ENCODE results near the gene LEPR.
A peak's percentile ranks its signal among the peaks of the same experiment; 100 is the strongest.

The LEPR gene

GRCh38 chr1:65393347-65393746 lies 27.1 kb upstream of the LEPR start:
- DNase-seq = no peak
- no peaks in the 10 kb centered on the region for H3K9me2 ChIP-seq (replicated peaks; ENCODE audit: insufficient read depth, low read length)
- H2AFZ ChIP-seq (ENCODE audit: low read length) = no peak overlapping the region
- no peak overlapping the region for H3K9ac ChIP-seq (ENCODE audit: low read length)
- no peak overlapping the region for H3K4me3 ChIP-seq (ENCODE audit: low read length)
- no peaks in the 10 kb centered on the region for H3K9me3 ChIP-seq (replicated peaks; ENCODE audit: insufficient read depth, low read length)
- no peaks in the 10 kb centered on the region for H3K36me3 ChIP-seq (replicated peaks; ENCODE audit: insufficient read depth, low read length)
- TF ChIP-seq, protein P1, sequence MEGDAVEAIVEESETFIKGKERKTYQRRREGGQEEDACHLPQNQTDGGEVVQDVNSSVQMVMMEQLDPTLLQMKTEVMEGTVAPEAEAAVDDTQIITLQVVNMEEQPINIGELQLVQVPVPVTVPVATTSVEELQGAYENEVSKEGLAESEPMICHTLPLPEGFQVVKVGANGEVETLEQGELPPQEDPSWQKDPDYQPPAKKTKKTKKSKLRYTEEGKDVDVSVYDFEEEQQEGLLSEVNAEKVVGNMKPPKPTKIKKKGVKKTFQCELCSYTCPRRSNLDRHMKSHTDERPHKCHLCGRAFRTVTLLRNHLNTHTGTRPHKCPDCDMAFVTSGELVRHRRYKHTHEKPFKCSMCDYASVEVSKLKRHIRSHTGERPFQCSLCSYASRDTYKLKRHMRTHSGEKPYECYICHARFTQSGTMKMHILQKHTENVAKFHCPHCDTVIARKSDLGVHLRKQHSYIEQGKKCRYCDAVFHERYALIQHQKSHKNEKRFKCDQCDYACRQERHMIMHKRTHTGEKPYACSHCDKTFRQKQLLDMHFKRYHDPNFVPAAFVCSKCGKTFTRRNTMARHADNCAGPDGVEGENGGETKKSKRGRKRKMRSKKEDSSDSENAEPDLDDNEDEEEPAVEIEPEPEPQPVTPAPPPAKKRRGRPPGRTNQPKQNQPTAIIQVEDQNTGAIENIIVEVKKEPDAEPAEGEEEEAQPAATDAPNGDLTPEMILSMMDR (IDR thresholded peaks at IDR 0.05; ENCODE audit: low read length) = no peak
- TF ChIP-seq EZH2 (optimal IDR thresholded peaks at IDR 0.05; ENCODE audit: low read depth, low read length) (no peak), EZH2phosphoT487 (IDR thresholded peaks at IDR 0.05; ENCODE audit: low read length) (no peak)
- H3K27me3 ChIP-seq (replicated peaks; ENCODE audit: insufficient read depth, low read length) = no peaks in the 10 kb centered on the region
- H4K20me1 ChIP-seq (ENCODE audit: insufficient read depth, low read length) = no peaks in the 10 kb centered on the region
- no peaks in the 10 kb centered on the region for H3K79me2 ChIP-seq (ENCODE audit: low read length)
- no peak overlapping the region for H3K27ac ChIP-seq (ENCODE audit: low read length)
- H3F3A ChIP-seq (ENCODE audit: insufficient read depth, low read length) = no peaks in the 10 kb centered on the region
- H3K4me1 ChIP-seq (ENCODE audit: low read length) = peaks cover 8% of the 10 kb centered on the region
- no peak overlapping the region for H3K4me2 ChIP-seq (ENCODE audit: low read depth, low read length)

- TF ChIP-seq EZH2 (optimal IDR thresholded peaks at IDR 0.05; ENCODE audit: low read depth, low read length) (no peak), EZH2phosphoT487 (IDR thresholded peaks at IDR 0.05; ENCODE audit: low read length) (no peak)
- TF ChIP-seq, protein P1 (IDR thresholded peaks at IDR 0.05; ENCODE audit: low read length) = no peak
- H3F3A ChIP-seq (ENCODE audit: insufficient read depth, low read length) = no peaks in the 10 kb centered on the region
- no peak overlapping the region for H3K9ac ChIP-seq (ENCODE audit: low read length)
- no peaks in the 10 kb centered on the region for H3K9me2 ChIP-seq (replicated peaks; ENCODE audit: insufficient read depth, low read length)
- H3K4me1 ChIP-seq (ENCODE audit: low read length) = peaks cover 8% of the 10 kb centered on the region
- H3K27me3 ChIP-seq (replicated peaks; ENCODE audit: insufficient read depth, low read length) = no peaks in the 10 kb centered on the region
- no peaks in the 10 kb centered on the region for H4K20me1 ChIP-seq (ENCODE audit: insufficient read depth, low read length)
- no peak overlapping the region for H3K4me2 ChIP-seq (ENCODE audit: low read depth, low read length)
- no peaks in the 10 kb centered on the region for H3K79me2 ChIP-seq (ENCODE audit: low read length)
- H3K27ac ChIP-seq (ENCODE audit: low read length) = no peak overlapping the region
- H3K4me3 ChIP-seq (ENCODE audit: low read length) = no peak overlapping the region
- DNase-seq = no peak
- H3K36me3 ChIP-seq (replicated peaks; ENCODE audit: insufficient read depth, low read length) = no peaks in the 10 kb centered on the region
- no peak overlapping the region for H2AFZ ChIP-seq (ENCODE audit: low read length)
- H3K9me3 ChIP-seq (replicated peaks; ENCODE audit: insufficient read depth, low read length) = no peaks in the 10 kb centered on the region
Measured at GRCh38 chr1:65393928-65394327, 26.5 kb upstream of the LEPR start.

- no peak overlapping the region for H3K4me2 ChIP-seq (ENCODE audit: low read depth, low read length)
- H3K9me2 ChIP-seq (replicated peaks; ENCODE audit: insufficient read depth, low read length) = no peaks in the 10 kb centered on the region
Measured at GRCh38 chr1:65395887-65396612, 24.4 kb upstream of the LEPR start.

More at GRCh38 chr1:65395887-65396612, 24.4 kb upstream of the LEPR start:
- H4K20me1 ChIP-seq (ENCODE audit: insufficient read depth, low read length) = no peaks in the 10 kb centered on the region
- DNase-seq = peak; percentile 18
- no peaks in the 10 kb centered on the region for H3F3A ChIP-seq (ENCODE audit: insufficient read depth, low read length)
- H2AFZ ChIP-seq (ENCODE audit: low read length) = no peak overlapping the region
- no peaks in the 10 kb centered on the region for H3K79me2 ChIP-seq (ENCODE audit: low read length)
- no peaks in the 10 kb centered on the region for H3K27me3 ChIP-seq (replicated peaks; ENCODE audit: insufficient read depth, low read length)
- H3K4me3 ChIP-seq (ENCODE audit: low read length) = no peak overlapping the region
- H3K4me1 ChIP-seq (ENCODE audit: low read length) = peaks cover 8% of the 10 kb centered on the region
- H3K9ac ChIP-seq (ENCODE audit: low read length) = no peak overlapping the region
- TF ChIP-seq EZH2 (optimal IDR thresholded peaks at IDR 0.05; ENCODE audit: low read depth, low read length) = no peak
- TF ChIP-seq, protein P1 (IDR thresholded peaks at IDR 0.05; ENCODE audit: low read length) = no peak
- TF ChIP-seq EZH2phosphoT487 (IDR thresholded peaks at IDR 0.05; ENCODE audit: low read length) = no peak
- no peak overlapping the region for H3K27ac ChIP-seq (ENCODE audit: low read length)
- no peaks in the 10 kb centered on the region for H3K9me3 ChIP-seq (replicated peaks; ENCODE audit: insufficient read depth, low read length)
- H3K36me3 ChIP-seq (replicated peaks; ENCODE audit: insufficient read depth, low read length) = no peaks in the 10 kb centered on the region
